CD14-positive monocyte (primary cell): ENCODE measurements around the gene TMEM179. TPM values are rescaled to one million over a fixed set of nuclear protein-coding genes. Genes with fewer than 3 reads are reported as not detected.

Source experiments
- DNase-seq, 3 donors: peaks; one replicate each; pipeline ENCODE4 v3.0.0-alpha.2; 2011 to 2022
- H2AFZ ChIP-seq: 2 replicates; pipeline ENCODE4 v1.6.0; 2012; ENCODE audit warnings: mild to moderate bottlenecking, low read depth, low read length, inconsistent platforms; ENCODE audit not compliant: insufficient read depth, poor library complexity, severe bottlenecking
- H3K27ac ChIP-seq, 2 donors: 1 replicate in 1 of 2; 2 replicates in 1 of 2; pipeline ENCODE4 v1.5.1; 2012 to 2013; ENCODE audit warnings: low read length in 2 of 2, control low read depth in 1 of 2, inconsistent platforms in 1 of 2, low read depth in 1 of 2, mild to moderate bottlenecking in 1 of 2
- H3K27me3 ChIP-seq, 2 donors: one replicate each; pipeline versions ENCODE4 v1.6.0 to v1.6.1; 2011 to 2013; ENCODE audit warnings: low read length in 2 of 2; ENCODE audit not compliant: control insufficient read depth in 2 of 2, insufficient read depth in 2 of 2
- H3K36me3 ChIP-seq, 2 donors: replicated peaks in 1 of 2; 1 replicate in 1 of 2; 2 replicates in 1 of 2; pipeline versions ENCODE4 v1.5.1 to v1.6.1; 2012 to 2013; ENCODE audit warnings: low read length in 2 of 2, control low read depth in 1 of 2, inconsistent platforms in 1 of 2, mild to moderate bottlenecking in 1 of 2; ENCODE audit not compliant: insufficient read depth in 2 of 2, control insufficient read depth in 1 of 2
- H3K4me1 ChIP-seq, 2 donors: 1 replicate in 1 of 2; 2 replicates in 1 of 2; pipeline versions ENCODE4 v1.5.1 to v1.6.1; 2012 to 2013; ENCODE audit warnings: low read length in 2 of 2, control low read depth in 1 of 2, inconsistent platforms in 1 of 2, mild to moderate bottlenecking in 1 of 2, moderate library complexity in 1 of 2; ENCODE audit not compliant: insufficient read depth in 2 of 2, control insufficient read depth in 1 of 2
- H3K4me2 ChIP-seq: replicated peaks from 2 replicates; pipeline ENCODE3; 2012; ENCODE audit warnings: low read length, moderate library complexity, mild to moderate bottlenecking; ENCODE audit not compliant: poor library complexity, severe bottlenecking; ENCODE audit errors: extremely low read depth
- H3K4me3 ChIP-seq, 3 experiments: fragments of 200-600 bp in 1 of 3; sonication (generic) in 1 of 3; replicated peaks in 1 of 3; 1 replicate in 2 of 3; 2 replicates in 1 of 3; pipeline ENCODE4 v1.5.1; 2011 to 2013; ENCODE audit warnings: low read length in 3 of 3, mild to moderate bottlenecking in 3 of 3, control low read depth in 2 of 3, low read depth in 2 of 3, inconsistent platforms in 1 of 3, moderate library complexity in 1 of 3
- H3K79me2 ChIP-seq: 2 replicates; pipeline ENCODE4 v1.6.0; 2012; ENCODE audit warnings: mild to moderate bottlenecking, control low read depth, inconsistent platforms, low read length, moderate library complexity; ENCODE audit not compliant: insufficient read depth
- H3K9ac ChIP-seq: 2 replicates; pipeline ENCODE4 v1.6.0; 2017; ENCODE audit warnings: low read length, mild to moderate bottlenecking; ENCODE audit not compliant: insufficient read depth, poor library complexity, severe bottlenecking
- H3K9me3 ChIP-seq, 2 donors: replicated peaks in 1 of 2; 1 replicate in 1 of 2; 2 replicates in 1 of 2; pipeline versions ENCODE4 v1.5.1 to v1.6.1; 2012 to 2013; ENCODE audit warnings: low read length in 2 of 2, control low read depth in 1 of 2; ENCODE audit not compliant: control insufficient read depth in 1 of 2, insufficient read depth in 1 of 2
- H4K20me1 ChIP-seq: 2 replicates; pipeline ENCODE4 v1.6.0; 2012; ENCODE audit warnings: mild to moderate bottlenecking, low read length, control low read depth, moderate library complexity; ENCODE audit not compliant: insufficient read depth
- H3K27ac Mint-ChIP-seq, 7 donors: one replicate each; pipeline ENCODE4 v1.8.0; 2020; ENCODE audit warnings: mild to moderate bottlenecking in 7 of 7, mixed read lengths in 7 of 7, moderate library complexity in 6 of 7, inconsistent platforms in 2 of 7
- H3K27me3 Mint-ChIP-seq, 3 donors: one replicate each; pipeline ENCODE4 v1.8.0; 2021 to 2022; ENCODE audit warnings: low read depth in 3 of 3, mild to moderate bottlenecking in 3 of 3, mixed read lengths in 3 of 3, moderate library complexity in 3 of 3, inconsistent platforms in 1 of 3
- H3K36me3 Mint-ChIP-seq, 2 donors: one replicate each; pipeline ENCODE4 v1.8.0; 2020; ENCODE audit warnings: mixed read lengths in 2 of 2, inconsistent platforms in 1 of 2, mild to moderate bottlenecking in 1 of 2
- H3K4me1 Mint-ChIP-seq: one replicate; pipeline ENCODE4 v1.8.0; 2020; ENCODE audit warnings: mild to moderate bottlenecking, mixed read lengths
- H3K4me3 Mint-ChIP-seq, 2 donors: one replicate each; pipeline ENCODE4 v1.8.0; 2020; ENCODE audit warnings: mild to moderate bottlenecking in 2 of 2, mixed read lengths in 2 of 2, moderate library complexity in 1 of 2
- H3K9me3 Mint-ChIP-seq, 7 donors: one replicate each; pipeline ENCODE4 v1.8.0; 2020 to 2022; ENCODE audit warnings: mixed read lengths in 7 of 7, mild to moderate bottlenecking in 6 of 7, moderate library complexity in 6 of 7, inconsistent platforms in 2 of 7
- whole genome bisulfite sequencing: methylation state at CpG from one replicate; pipeline ENCODE4 v1.1.5; 2013; ENCODE audit warnings: missing lambda C conversion rate; ENCODE audit not compliant: insufficient coverage; 5-methylcytosine and 5-hydroxymethylcytosine counted together
- intact Hi-C, 2 donors: fragments of 100-400 bp; cut with micrococcal nuclease; formaldehyde crosslinking; loops; one replicate each; pipeline versions ENCODE4 v1.15.0 to v1.15.1; 2023
- polyA plus RNA-seq, 3 donors: library from polyadenylated mRNA; depleted of rRNA in 1 of 3; unstranded in 2 of 3; stranded (reverse) in 1 of 3; fragments of 300-500 nt in 2 of 3; fragments of >200 nt in 1 of 3; fragmentation: Illumina TruSeq in 2 of 3; gene quantifications; 1 replicate in 2 of 3; 2 replicates in 1 of 3; pipeline ENCODE4 v1.2.3, GENCODE V29; 2012 to 2021
- TF ChIP-seq, protein P1 (sequence below): fragments of 200-600 bp; IDR thresholded peaks from one replicate; pipeline ENCODE4 v1.8.0; 2022; ENCODE audit warnings: antibody characterized with exemption, mild to moderate bottlenecking

Gene TMEM179
- polyA plus RNA-seq, 3 donors, result not detected

DNA sequence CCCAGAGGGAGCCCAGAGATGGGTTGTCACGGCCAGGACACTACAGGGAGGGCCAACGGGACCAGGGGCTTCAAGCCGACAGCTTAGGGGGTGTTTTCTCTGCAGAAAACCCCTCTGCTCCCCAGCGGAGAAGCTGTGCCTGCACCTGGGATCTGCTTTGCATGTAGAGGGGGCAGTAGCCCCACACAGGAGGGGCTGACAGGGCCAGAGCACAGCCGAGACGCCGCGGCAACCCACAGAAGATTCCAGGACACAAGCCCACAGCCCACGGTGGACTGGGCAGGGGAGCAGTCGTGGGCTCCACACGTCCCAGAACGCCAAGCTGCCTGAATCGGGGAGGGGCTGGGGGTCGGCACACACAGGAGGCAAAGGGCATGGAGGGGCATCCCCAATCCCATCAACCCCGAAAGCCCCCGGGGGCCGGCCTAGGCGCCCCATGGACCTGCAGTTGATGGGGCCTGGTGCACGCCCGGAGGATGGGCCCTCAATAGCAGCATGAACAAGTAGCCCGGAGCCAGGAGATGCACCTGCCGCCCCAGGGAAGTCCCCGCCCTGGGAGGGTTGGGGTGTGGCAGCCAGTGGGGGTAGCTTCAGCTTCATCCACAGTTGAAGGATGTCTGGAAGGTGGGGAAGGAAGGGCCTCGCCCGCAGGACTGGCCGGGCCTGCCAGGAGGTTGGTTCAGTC lies 30.5 kb upstream of the TMEM179 start:
- Mint-ChIP-seq H3K4me1 (no peaks in the 10 kb centered on the region), H3K36me3 (no peaks in the 10 kb centered on the region), H3K27me3 (peaks cover 2 to 16% (median 14%) of the 10 kb centered on the region in 3 donors), H3K27ac (no peak overlapping the region), H3K9me3 (peaks cover 0 to 1% (median 0%) of the 10 kb centered on the region in 7 donors), H3K4me3 (no peak overlapping the region)
- no peak overlapping the region for H3K27ac ChIP-seq
- TF ChIP-seq, protein P1, sequence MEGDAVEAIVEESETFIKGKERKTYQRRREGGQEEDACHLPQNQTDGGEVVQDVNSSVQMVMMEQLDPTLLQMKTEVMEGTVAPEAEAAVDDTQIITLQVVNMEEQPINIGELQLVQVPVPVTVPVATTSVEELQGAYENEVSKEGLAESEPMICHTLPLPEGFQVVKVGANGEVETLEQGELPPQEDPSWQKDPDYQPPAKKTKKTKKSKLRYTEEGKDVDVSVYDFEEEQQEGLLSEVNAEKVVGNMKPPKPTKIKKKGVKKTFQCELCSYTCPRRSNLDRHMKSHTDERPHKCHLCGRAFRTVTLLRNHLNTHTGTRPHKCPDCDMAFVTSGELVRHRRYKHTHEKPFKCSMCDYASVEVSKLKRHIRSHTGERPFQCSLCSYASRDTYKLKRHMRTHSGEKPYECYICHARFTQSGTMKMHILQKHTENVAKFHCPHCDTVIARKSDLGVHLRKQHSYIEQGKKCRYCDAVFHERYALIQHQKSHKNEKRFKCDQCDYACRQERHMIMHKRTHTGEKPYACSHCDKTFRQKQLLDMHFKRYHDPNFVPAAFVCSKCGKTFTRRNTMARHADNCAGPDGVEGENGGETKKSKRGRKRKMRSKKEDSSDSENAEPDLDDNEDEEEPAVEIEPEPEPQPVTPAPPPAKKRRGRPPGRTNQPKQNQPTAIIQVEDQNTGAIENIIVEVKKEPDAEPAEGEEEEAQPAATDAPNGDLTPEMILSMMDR, result no peak
- no peak overlapping the region for H2AFZ ChIP-seq
- 90% methylated on average over 22 of the region's 26 CpGs for WGBS
- no peak for DNase-seq
- H3K4me2 ChIP-seq, result no peak overlapping the region
- no peaks in the 10 kb centered on the region for H3K4me1 ChIP-seq
- no peaks in the 10 kb centered on the region for H4K20me1 ChIP-seq
- no peak overlapping the region for H3K4me3 ChIP-seq
- no peak overlapping the region for H3K9ac ChIP-seq
- no peaks in the 10 kb centered on the region for H3K79me2 ChIP-seq
- intact Hi-C loops, result no loop called here
- no peaks in the 10 kb centered on the region for H3K27me3 ChIP-seq
- H3K9me3 ChIP-seq, result no peaks in the 10 kb centered on the region
- no peaks in the 10 kb centered on the region for H3K36me3 ChIP-seq

DNA sequence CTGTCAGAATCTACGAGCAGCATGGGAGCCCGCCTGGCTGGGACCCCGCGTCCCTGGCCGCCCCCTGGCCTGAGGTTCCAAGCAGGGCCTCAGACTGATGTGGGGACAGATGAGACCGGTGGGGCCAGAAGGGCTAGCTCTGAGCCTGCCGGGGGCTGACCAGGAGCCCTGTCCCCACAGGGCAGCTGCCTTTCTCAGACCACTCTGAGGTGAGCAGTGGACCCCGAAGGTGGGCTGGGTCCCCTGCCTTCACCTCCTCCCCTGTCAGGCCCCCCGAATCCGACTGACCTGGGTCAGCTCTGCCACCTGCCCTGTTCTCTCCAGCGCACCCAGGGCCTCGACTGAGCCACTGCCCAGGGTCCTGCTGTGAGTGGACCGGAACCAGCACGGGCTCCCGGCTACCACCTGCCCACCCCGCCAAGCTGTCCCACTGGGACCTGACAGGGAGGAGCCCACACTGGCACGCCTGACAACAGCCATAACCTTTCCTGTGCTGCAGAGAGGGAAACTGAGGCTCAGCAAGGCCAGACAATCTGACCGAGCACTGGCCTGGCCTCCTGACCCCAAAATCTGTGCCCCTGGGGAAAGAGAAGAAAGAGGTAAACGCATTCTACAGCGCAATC lies 29.7 kb upstream of the TMEM179 start:
- Mint-ChIP-seq H3K27me3 (peaks cover 5 to 17% (median 14%) of the 10 kb centered on the region in 3 donors), H3K9me3 (peaks cover 0 to 7% (median 5%) of the 10 kb centered on the region in 7 donors), H3K36me3 (no peaks in the 10 kb centered on the region), H3K4me1 (no peaks in the 10 kb centered on the region), H3K4me3 (no peak overlapping the region), H3K27ac (no peak overlapping the region)
- Histone ChIP-seq H4K20me1 (no peaks in the 10 kb centered on the region), H3K36me3 (no peaks in the 10 kb centered on the region), H3K9me3 (peaks cover 5% of the 10 kb centered on the region in 2 donors), H3K27ac (no peak overlapping the region), H2AFZ (no peak overlapping the region), H3K4me1 (no peaks in the 10 kb centered on the region), H3K27me3 (no peaks in the 10 kb centered on the region), H3K9ac (no peak overlapping the region), H3K4me3 (no peak overlapping the region), H3K4me2 (no peak overlapping the region), H3K79me2 (no peaks in the 10 kb centered on the region)
- 95% methylated on average over 18 of the region's 20 CpGs for WGBS
- intact Hi-C loops, result no loop called here
- TF ChIP-seq, protein P1, result no peak
- no peak for DNase-seq
